Measurements from ENCODE around the gene SLC7A1. TPM values are rescaled to one million over a fixed set of nuclear protein-coding genes. Genes with fewer than 3 reads are reported as not detected.

Gene SLC7A1
- total and polyA plus RNA-seq, 2 donors = 3.6 to 4.6 TPM

DNA sequence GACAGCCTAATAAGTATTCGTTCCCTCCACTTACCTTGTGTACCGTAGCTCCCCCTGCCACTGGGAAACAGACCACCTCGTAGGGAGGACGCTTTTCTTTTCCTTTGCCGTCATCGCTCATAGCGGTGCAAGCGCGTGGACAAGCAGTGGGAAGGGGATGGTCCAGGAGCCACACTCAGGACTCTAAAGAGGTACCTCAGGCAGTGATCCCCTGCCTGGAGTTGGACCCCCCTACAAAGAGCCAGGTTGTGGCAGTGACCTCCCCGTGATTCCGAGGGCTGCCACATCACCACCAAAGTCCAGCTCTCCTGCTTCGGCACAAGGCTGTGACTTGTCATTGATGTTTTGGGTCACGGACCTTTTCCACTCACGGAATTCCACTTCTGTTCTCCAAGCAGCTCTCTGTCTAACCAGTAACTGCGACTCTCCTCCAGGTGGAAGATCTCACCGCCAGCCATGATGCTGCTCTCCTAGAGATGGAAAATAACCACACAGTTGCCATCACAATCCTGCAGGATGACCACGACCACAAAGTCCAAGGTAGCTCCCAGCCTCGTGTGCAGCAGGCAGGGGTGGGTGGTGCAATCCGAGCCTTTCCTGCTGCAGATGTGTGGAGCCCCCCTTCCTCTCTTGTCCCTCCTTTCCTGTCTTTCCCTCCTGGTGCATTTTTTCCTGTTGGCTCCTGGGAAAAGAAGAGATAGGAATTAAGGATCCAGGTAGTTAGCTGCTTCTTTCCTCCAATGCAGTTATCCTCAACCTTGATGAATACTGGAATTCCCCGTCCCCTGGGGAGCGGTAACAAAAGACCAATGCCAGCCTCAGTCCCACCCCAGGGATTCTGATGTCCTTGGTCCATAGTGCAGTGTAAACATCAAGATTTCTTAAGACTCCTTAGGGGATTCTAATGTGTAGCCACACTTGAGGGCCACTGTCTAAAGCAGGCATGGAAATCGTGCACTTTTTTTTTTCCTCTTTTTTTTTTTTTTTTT, 107.7 kb downstream of the SLC7A1 start:
- H3K27me3 ChIP-seq (ENCODE audit: control insufficient read depth in 2 of 2, insufficient read depth in 1 of 2, low read length in 1 of 2) = no peaks in the 10 kb centered on the region
- H3K27ac ChIP-seq (ENCODE audit: low read depth in 1 of 2, low read length in 1 of 2) = no peak overlapping the region
- 95% methylated on average over 22 of the region's 22 CpGs for WGBS
- H3K36me3 ChIP-seq (ENCODE audit: control insufficient read depth in 2 of 2, insufficient read depth in 2 of 2, low read length in 1 of 2) = no peaks in the 10 kb centered on the region
- no peaks in the 10 kb centered on the region for H3K9me3 ChIP-seq (ENCODE audit: control insufficient read depth in 2 of 2, insufficient read depth in 1 of 2, low read length in 1 of 2)
- no peak overlapping the region for H3K4me3 ChIP-seq (ENCODE audit: low read length in 2 of 2)
- H3K4me1 ChIP-seq (ENCODE audit: control insufficient read depth in 2 of 2, insufficient read depth in 2 of 2, low read length in 2 of 2) = no peaks in the 10 kb centered on the region
- DNase-seq (ENCODE audit: low read depth in 6 of 9, low spot score in 9 of 9) = no peak

DNA sequence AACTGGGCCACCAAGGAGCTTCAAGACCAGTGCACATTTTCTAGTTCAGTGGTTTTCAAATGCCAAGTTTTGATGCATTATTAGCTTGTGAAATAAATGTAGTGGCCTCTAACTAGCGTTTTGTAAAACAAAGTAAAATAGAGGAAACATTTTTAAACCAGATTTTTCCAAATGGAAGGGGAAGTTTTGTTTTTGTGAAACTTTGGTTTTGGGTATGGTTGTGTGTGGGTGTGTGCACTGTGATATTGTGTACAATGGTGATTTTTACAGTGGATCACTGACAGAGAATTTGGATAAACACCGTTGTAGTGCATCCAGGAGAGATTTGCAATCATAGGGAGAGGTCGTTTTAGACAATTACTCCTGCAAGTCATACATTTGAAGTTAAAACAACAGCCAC, 108.9 kb downstream of the SLC7A1 start:
- no peaks in the 10 kb centered on the region for H3K27me3 ChIP-seq (ENCODE audit: control insufficient read depth in 2 of 2, insufficient read depth in 1 of 2, low read length in 1 of 2)
- no peak overlapping the region for H3K4me3 ChIP-seq (ENCODE audit: low read length in 2 of 2)
- 73% methylated on average over 3 of the region's 3 CpGs for WGBS
- no peaks in the 10 kb centered on the region for H3K36me3 ChIP-seq (ENCODE audit: control insufficient read depth in 2 of 2, insufficient read depth in 2 of 2, low read length in 1 of 2)
- H3K9me3 ChIP-seq (ENCODE audit: control insufficient read depth in 2 of 2, insufficient read depth in 1 of 2, low read length in 1 of 2) = no peaks in the 10 kb centered on the region
- H3K4me1 ChIP-seq (ENCODE audit: control insufficient read depth in 2 of 2, insufficient read depth in 2 of 2, low read length in 2 of 2) = no peaks in the 10 kb centered on the region
- DNase-seq (ENCODE audit: low read depth in 6 of 9, low spot score in 9 of 9) = no peak
- H3K27ac ChIP-seq (ENCODE audit: low read depth in 1 of 2, low read length in 1 of 2) = no peak overlapping the region

- Histone ChIP-seq H3K36me3 (ENCODE audit: control insufficient read depth in 2 of 2, insufficient read depth in 2 of 2, low read length in 1 of 2) (no peaks in the 10 kb centered on the region), H3K27ac (ENCODE audit: low read depth in 1 of 2, low read length in 1 of 2) (no peak overlapping the region), H3K9me3 (ENCODE audit: control insufficient read depth in 2 of 2, insufficient read depth in 1 of 2, low read length in 1 of 2) (no peaks in the 10 kb centered on the region), H3K4me3 (ENCODE audit: low read length in 2 of 2) (no peak overlapping the region), H3K4me1 (ENCODE audit: control insufficient read depth in 2 of 2, insufficient read depth in 2 of 2, low read length in 2 of 2) (no peaks in the 10 kb centered on the region), H3K27me3 (ENCODE audit: control insufficient read depth in 2 of 2, insufficient read depth in 1 of 2, low read length in 1 of 2) (no peaks in the 10 kb centered on the region)
- no peak for DNase-seq (ENCODE audit: low read depth in 6 of 9, low spot score in 9 of 9)
- 97% methylated on average over 7 of the region's 7 CpGs for whole genome bisulfite sequencing
Observed at GRCh38 chr13:29484796-29485195, 110.7 kb downstream of the SLC7A1 start.

GRCh38 chr13:29484236-29484635, 111.3 kb downstream of the SLC7A1 start:
- DNase-seq (ENCODE audit: low read depth in 6 of 9, low spot score in 9 of 9) = no peak
- Histone ChIP-seq H3K4me3 (ENCODE audit: low read length in 2 of 2) (no peak overlapping the region), H3K4me1 (ENCODE audit: control insufficient read depth in 2 of 2, insufficient read depth in 2 of 2, low read length in 2 of 2) (no peaks in the 10 kb centered on the region), H3K27me3 (ENCODE audit: control insufficient read depth in 2 of 2, insufficient read depth in 1 of 2, low read length in 1 of 2) (no peaks in the 10 kb centered on the region), H3K9me3 (ENCODE audit: control insufficient read depth in 2 of 2, insufficient read depth in 1 of 2, low read length in 1 of 2) (no peaks in the 10 kb centered on the region), H3K27ac (ENCODE audit: low read depth in 1 of 2, low read length in 1 of 2) (no peak overlapping the region), H3K36me3 (ENCODE audit: control insufficient read depth in 2 of 2, insufficient read depth in 2 of 2, low read length in 1 of 2) (no peaks in the 10 kb centered on the region)
- 95% methylated on average over 7 of the region's 7 CpGs for WGBS

DNA sequence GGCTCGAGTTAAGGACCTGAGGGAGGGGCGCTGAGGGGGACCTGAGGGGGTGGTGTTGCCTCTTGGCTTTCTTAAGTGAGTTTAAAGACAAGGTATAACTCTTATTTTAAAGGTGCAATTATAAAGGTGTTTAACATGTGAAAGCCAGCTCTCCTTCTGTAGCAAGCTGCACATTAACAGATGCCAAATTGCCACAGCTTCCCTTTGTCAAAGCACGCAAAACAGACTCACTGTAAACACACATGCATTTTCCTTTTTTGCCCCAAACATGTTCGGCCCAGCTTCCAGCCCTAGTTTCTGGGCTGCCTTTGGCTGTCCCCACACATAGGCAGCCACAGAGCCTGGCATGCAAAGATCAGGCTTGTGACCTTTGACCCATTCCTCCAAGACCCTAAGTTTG, 111.9 kb downstream of the SLC7A1 start:
- H3K27me3 ChIP-seq (ENCODE audit: control insufficient read depth in 2 of 2, insufficient read depth in 1 of 2, low read length in 1 of 2) = no peaks in the 10 kb centered on the region
- H3K4me3 ChIP-seq (ENCODE audit: low read length in 2 of 2) = no peak overlapping the region
- H3K27ac ChIP-seq (ENCODE audit: low read depth in 1 of 2, low read length in 1 of 2) = no peak overlapping the region
- no peaks in the 10 kb centered on the region for H3K36me3 ChIP-seq (ENCODE audit: control insufficient read depth in 2 of 2, insufficient read depth in 2 of 2, low read length in 1 of 2)
- H3K9me3 ChIP-seq (ENCODE audit: control insufficient read depth in 2 of 2, insufficient read depth in 1 of 2, low read length in 1 of 2) = no peaks in the 10 kb centered on the region
- WGBS = 93% methylated on average over 4 of the region's 4 CpGs
- DNase-seq (ENCODE audit: low read depth in 6 of 9, low spot score in 9 of 9) = no peak
- H3K4me1 ChIP-seq (ENCODE audit: control insufficient read depth in 2 of 2, insufficient read depth in 2 of 2, low read length in 2 of 2) = no peaks in the 10 kb centered on the region

- no peak overlapping the region for H3K27ac ChIP-seq (ENCODE audit: low read depth in 1 of 2, low read length in 1 of 2)
- H3K27me3 ChIP-seq (ENCODE audit: control insufficient read depth in 2 of 2, insufficient read depth in 1 of 2, low read length in 1 of 2) = no peaks in the 10 kb centered on the region
- DNase-seq (ENCODE audit: low read depth in 6 of 9, low spot score in 9 of 9) = no peak
- 96% methylated on average over 15 of the region's 15 CpGs for WGBS
- H3K4me3 ChIP-seq (ENCODE audit: low read length in 2 of 2) = no peak overlapping the region
- H3K9me3 ChIP-seq (ENCODE audit: control insufficient read depth in 2 of 2, insufficient read depth in 1 of 2, low read length in 1 of 2) = no peaks in the 10 kb centered on the region
- H3K36me3 ChIP-seq (ENCODE audit: control insufficient read depth in 2 of 2, insufficient read depth in 2 of 2, low read length in 1 of 2) = no peaks in the 10 kb centered on the region
- H3K4me1 ChIP-seq (ENCODE audit: control insufficient read depth in 2 of 2, insufficient read depth in 2 of 2, low read length in 2 of 2) = no peaks in the 10 kb centered on the region
Observed at GRCh38 chr13:29483211-29483610, 112.3 kb downstream of the SLC7A1 start.

DNA sequence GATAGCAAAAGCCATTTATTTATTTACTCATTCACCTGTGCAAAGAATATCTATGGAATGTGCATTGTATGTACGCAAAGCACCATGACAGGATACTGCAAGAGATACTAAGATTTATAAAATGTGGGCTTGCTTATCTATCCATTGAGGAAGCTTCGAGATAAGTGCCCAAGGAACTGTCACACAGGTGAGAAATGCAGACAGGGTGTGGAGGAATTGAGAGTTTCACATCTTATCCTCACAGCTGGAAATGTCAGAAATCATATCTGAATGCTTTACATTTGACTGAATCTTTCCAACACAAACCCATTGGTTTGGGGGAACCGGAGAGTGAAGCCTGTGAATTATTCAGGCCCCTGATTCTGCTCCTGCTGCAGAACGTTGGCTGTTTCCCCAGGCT, 113.0 kb downstream of the SLC7A1 start:
- H3K4me3 ChIP-seq (ENCODE audit: low read length in 2 of 2) = no peak overlapping the region
- H3K9me3 ChIP-seq (ENCODE audit: control insufficient read depth in 2 of 2, insufficient read depth in 1 of 2, low read length in 1 of 2) = no peaks in the 10 kb centered on the region
- no peak overlapping the region for H3K27ac ChIP-seq (ENCODE audit: low read depth in 1 of 2, low read length in 1 of 2)
- DNase-seq (ENCODE audit: low read depth in 6 of 9, low spot score in 9 of 9) = no peak
- H3K4me1 ChIP-seq (ENCODE audit: control insufficient read depth in 2 of 2, insufficient read depth in 2 of 2, low read length in 2 of 2) = no peaks in the 10 kb centered on the region
- no peaks in the 10 kb centered on the region for H3K27me3 ChIP-seq (ENCODE audit: control insufficient read depth in 2 of 2, insufficient read depth in 1 of 2, low read length in 1 of 2)
- H3K36me3 ChIP-seq (ENCODE audit: control insufficient read depth in 2 of 2, insufficient read depth in 2 of 2, low read length in 1 of 2) = no peaks in the 10 kb centered on the region
- 85% methylated on average over 4 of the region's 4 CpGs for WGBS

DNA sequence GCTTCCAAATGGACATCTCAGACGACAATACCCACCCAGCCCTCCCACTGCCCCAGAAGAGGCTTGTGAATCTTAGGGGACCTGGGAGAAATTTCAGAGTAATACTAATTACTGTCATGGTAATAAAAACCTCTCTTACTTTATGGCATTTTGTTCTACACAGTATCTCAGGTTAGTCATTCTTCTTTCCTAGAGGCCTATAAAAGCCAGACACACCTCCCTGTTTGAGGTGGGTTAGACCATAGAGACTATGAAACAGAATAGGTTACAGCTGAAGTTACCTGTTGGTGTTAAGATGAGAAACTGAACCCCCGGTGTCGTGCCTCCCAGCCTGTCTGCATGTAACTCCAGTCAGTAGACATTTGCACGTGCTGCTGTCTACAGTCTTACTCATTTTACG, 113.9 kb downstream of the SLC7A1 start:
- Histone ChIP-seq H3K9me3 (ENCODE audit: control insufficient read depth in 2 of 2, insufficient read depth in 1 of 2, low read length in 1 of 2) (no peaks in the 10 kb centered on the region), H3K27me3 (ENCODE audit: control insufficient read depth in 2 of 2, insufficient read depth in 1 of 2, low read length in 1 of 2) (no peaks in the 10 kb centered on the region), H3K4me1 (ENCODE audit: control insufficient read depth in 2 of 2, insufficient read depth in 2 of 2, low read length in 2 of 2) (no peaks in the 10 kb centered on the region), H3K27ac (ENCODE audit: low read depth in 1 of 2, low read length in 1 of 2) (no peak overlapping the region), H3K4me3 (ENCODE audit: low read length in 2 of 2) (no peak overlapping the region), H3K36me3 (ENCODE audit: control insufficient read depth in 2 of 2, insufficient read depth in 2 of 2, low read length in 1 of 2) (no peaks in the 10 kb centered on the region)
- no peak for DNase-seq (ENCODE audit: low read depth in 6 of 9, low spot score in 9 of 9)
- 95% methylated on average over 5 of the region's 5 CpGs for WGBS

- no peaks in the 10 kb centered on the region for H3K27me3 ChIP-seq (ENCODE audit: control insufficient read depth in 2 of 2, insufficient read depth in 1 of 2, low read length in 1 of 2)
- no peak overlapping the region for H3K4me3 ChIP-seq (ENCODE audit: low read length in 2 of 2)
- no peak for DNase-seq (ENCODE audit: low read depth in 6 of 9, low spot score in 9 of 9)
- no peaks in the 10 kb centered on the region for H3K9me3 ChIP-seq (ENCODE audit: control insufficient read depth in 2 of 2, insufficient read depth in 1 of 2, low read length in 1 of 2)
- H3K4me1 ChIP-seq (ENCODE audit: control insufficient read depth in 2 of 2, insufficient read depth in 2 of 2, low read length in 2 of 2) = no peaks in the 10 kb centered on the region
- 90% methylated on average over 11 of the region's 11 CpGs for WGBS
- H3K36me3 ChIP-seq (ENCODE audit: control insufficient read depth in 2 of 2, insufficient read depth in 2 of 2, low read length in 1 of 2) = no peaks in the 10 kb centered on the region
- no peak overlapping the region for H3K27ac ChIP-seq (ENCODE audit: low read depth in 1 of 2, low read length in 1 of 2)
Observed at GRCh38 chr13:29480893-29481525, 114.5 kb downstream of the SLC7A1 start.
